VCaP (cell line): ENCODE data around the gene ANKS4B.

Experiments
- H3K27ac ChIP-seq: fragments of 450-650 bp; 2 replicates; pipeline ENCODE4 v1.5.1; 2017
- TF ChIP-seq, protein P1 (sequence below): fragments of 450-650 bp; conservative IDR thresholded peaks from 2 replicates; pipeline ENCODE4 v1.5.1; 2017; ENCODE audit warnings: mild to moderate bottlenecking, moderate library complexity

The ANKS4B gene

DNA sequence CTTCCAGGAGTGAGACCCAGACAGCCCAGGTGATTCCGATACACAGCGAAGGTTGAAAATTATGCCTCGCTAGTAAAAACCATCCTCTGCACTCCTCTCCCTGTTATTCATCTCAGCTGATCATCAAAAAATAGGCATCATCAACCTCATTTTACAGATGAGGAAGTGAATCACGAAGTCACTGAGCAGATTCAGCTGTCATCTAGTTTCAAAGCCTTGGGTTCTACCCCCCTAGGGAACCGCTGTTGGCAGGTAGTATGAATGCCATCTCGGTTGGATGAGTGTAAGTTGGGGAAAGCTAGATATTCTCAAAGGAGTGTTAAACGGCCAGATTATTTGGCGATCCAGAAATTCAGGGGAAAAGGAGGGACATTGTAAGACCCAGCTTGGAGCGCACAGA is 42.6 kb downstream of the ANKS4B start:
- TF ChIP-seq, protein P1, sequence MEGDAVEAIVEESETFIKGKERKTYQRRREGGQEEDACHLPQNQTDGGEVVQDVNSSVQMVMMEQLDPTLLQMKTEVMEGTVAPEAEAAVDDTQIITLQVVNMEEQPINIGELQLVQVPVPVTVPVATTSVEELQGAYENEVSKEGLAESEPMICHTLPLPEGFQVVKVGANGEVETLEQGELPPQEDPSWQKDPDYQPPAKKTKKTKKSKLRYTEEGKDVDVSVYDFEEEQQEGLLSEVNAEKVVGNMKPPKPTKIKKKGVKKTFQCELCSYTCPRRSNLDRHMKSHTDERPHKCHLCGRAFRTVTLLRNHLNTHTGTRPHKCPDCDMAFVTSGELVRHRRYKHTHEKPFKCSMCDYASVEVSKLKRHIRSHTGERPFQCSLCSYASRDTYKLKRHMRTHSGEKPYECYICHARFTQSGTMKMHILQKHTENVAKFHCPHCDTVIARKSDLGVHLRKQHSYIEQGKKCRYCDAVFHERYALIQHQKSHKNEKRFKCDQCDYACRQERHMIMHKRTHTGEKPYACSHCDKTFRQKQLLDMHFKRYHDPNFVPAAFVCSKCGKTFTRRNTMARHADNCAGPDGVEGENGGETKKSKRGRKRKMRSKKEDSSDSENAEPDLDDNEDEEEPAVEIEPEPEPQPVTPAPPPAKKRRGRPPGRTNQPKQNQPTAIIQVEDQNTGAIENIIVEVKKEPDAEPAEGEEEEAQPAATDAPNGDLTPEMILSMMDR = no peak
- no peak overlapping the region for H3K27ac ChIP-seq

DNA sequence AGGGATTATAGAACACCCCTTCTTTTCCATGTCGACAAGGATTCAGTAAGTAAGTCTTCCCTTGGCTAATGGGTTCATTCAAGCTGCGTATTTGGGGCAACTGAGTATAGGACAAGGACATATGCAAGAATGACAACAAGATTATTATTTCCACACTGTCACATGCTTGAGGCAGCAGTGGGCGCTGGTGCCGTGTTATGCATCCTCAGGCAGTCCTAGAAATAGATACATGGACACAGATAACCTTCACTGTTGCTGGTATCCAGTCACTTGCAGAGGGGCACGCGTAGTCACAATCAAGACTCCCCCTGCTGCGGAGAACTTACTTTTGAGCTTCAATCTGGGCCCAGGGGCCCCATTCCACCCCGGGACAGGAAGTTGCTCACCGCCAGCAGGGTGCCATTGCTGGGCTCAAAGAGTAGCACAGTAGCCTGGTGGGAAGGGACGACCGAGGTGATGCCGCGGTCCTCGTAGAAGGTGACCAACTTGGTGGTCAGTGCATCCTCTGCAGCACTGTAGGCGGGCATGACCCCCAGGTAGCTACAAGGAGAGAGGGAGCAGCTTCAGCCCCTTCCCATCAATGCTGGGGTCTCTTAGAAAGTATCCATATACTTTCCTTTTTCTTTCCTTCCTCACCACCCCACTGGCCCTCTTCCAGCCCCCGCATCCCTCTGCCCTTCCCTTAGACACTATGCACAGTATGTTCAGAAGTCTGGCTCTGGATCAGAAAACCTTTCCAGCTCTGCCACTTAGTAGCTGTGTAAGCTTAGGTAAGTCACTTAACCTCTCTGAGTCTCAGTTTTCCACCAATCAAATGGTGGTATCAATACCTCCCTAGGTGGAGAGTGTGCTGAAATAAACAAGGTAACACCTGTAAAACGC is 43.8 kb downstream of the ANKS4B start:
- TF ChIP-seq, protein P1 = no peak
- no peak overlapping the region for H3K27ac ChIP-seq

DNA sequence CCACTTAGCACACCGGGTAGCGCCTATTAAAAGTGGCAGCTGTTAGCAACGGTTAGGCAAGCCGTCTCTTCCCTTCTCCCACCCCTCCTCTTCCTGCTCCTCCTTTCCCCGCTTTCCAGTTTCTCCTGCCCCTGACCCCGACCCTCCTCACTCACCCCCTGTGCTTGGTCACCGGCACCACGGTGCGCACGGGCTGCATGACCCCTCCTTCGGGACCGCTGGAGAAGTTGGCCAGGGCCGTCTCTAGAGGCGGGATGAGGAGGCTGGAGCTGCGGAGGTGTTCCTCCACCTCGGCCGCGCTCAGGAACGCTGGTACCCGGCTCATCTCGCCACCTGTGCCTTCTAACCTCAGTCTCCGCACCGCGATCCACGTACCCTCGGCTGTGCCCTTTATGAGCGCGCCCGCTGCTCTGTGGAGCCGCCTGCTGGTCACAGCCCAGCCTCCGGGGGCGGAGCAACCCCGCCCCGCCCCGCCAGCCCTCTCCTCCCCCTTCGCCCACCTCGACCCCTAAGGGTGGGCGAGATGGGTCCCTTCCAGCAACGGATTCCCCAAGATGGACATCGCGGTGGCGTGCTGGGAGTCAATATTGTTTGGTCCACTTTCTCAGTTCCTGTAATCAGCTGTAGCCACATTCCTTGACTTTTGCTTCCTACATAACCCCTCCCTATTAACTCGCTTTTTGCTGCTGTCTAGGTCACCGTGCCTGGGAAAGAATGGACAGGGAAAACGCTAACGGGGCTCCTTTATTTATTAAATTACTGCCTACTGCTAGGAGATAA is 44.6 kb downstream of the ANKS4B start, which contains the start of gene CRYM:
Gene CRYM, minus strand, starts transcription at position 364 of the 780 bp plus-strand sequence. Its CDS starts 39 bp downstream, at position 325.
- TF ChIP-seq, protein P1 = peak; percentile 84

DNA sequence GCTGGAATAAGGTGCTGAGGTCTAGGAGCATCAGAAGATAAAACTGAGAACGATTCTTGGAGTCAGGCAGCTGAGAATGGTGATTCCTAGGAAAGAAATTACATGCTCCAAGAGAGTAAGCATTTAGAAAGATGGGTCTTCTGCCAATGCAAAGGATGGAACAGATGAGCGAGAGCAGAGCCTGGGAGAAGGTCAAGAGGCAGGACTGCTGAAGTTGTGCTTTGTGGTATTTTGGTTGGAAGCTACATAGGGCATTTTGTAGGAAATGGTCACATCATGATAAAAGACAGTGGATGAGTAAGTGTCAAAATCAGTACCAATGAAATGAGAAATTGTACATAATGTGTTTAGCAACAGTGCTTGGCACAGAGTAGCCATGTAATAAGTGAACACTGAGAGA is 46.0 kb downstream of the ANKS4B start:
- TF ChIP-seq, protein P1 = no peak
- H3K27ac ChIP-seq = no peak overlapping the region

More for the DNA sequence above, 44.6 kb downstream of the ANKS4B start, which contains the start of gene CRYM:
- no peak within 1 kb of the TSS for H3K27ac ChIP-seq

DNA sequence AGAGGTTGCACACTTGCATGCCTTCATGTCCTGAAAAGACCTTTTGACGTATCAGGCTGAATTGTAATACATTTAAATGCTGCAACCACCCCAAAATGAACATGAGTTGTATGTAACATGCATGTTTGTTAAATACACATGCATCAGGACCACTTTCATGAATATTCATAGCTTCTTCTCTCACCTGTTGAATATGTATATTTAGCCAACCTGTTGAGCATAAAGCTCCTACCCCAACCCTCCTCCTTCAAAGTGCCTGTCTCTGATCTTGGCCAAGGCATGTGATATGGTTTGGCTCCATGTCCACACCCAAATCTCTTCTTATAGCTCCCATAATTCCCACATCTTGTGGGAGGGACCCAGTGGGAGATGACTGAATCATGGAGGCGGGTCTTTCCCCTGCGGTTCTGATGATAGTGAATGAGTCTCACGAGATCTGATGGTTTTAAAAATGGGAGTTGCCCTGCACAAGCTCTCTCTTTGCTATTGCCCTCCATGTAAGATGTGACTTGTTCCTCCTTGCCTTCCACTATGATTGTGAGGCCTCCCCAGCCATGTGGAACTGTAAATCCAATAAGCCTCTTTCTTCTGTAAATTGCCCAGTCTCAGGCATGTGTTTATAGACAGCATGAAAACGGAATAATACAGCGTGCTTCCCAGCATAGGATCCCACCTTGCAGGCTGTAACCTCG is 48.3 kb downstream of the ANKS4B start:
- H3K27ac ChIP-seq = no peak overlapping the region
- TF ChIP-seq, protein P1 = no peak

DNA sequence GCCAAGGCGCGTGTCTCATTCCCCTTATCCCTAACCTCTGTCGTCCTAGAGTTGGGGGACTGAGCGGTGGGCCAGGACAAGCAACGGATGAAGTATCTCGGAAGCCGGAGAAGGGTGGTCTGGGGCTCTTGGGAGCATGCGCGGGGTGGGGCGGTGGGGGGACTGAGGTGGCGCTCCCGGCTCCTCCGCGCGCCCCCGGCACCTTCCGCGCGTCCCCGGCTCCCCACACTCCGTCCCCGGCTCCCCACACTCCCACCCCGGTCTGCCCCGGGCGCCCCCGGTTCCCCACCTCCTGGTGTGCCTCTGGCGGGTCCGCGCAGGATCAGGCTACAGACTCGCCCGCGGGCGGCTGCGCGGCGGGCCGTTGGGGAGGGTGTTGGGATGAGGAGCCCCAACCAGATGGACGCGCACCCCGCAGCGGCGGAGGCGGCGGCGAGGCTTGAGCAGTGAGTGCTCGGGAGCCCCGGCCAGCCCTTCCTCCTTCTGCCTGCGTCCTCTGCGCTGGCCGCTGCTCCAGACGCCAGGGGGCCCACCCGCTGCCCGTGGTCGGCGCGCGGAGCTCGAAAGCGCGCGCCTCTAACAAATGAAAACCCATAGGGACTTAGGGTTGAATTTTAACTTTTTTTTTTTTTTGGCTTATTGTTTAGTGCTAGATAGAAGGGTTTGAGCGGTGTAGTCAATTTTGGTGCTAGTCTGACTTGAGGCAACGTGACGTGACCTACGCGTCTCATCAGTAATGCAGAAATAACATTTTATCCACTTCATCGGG is 50.2 kb downstream of the ANKS4B start:
- TF ChIP-seq, protein P1 = 0 out of 2 replicates have a peak, but pooled peaks have one; percentile 9
- H3K27ac ChIP-seq = no peak overlapping the region
